ENCODE results near the gene PLXNB2. TPM values are rescaled to one million over a fixed set of nuclear protein-coding genes. Genes with fewer than 3 reads are reported as not detected.
A peak's percentile ranks its signal among the peaks of the same experiment; 100 is the strongest.
"Not testable (repeated sequence)": the region's sequence is repeated elsewhere in the genome, so short reads cannot be mapped to it uniquely, and the experiment has no call there.

The PLXNB2 gene, protein sequence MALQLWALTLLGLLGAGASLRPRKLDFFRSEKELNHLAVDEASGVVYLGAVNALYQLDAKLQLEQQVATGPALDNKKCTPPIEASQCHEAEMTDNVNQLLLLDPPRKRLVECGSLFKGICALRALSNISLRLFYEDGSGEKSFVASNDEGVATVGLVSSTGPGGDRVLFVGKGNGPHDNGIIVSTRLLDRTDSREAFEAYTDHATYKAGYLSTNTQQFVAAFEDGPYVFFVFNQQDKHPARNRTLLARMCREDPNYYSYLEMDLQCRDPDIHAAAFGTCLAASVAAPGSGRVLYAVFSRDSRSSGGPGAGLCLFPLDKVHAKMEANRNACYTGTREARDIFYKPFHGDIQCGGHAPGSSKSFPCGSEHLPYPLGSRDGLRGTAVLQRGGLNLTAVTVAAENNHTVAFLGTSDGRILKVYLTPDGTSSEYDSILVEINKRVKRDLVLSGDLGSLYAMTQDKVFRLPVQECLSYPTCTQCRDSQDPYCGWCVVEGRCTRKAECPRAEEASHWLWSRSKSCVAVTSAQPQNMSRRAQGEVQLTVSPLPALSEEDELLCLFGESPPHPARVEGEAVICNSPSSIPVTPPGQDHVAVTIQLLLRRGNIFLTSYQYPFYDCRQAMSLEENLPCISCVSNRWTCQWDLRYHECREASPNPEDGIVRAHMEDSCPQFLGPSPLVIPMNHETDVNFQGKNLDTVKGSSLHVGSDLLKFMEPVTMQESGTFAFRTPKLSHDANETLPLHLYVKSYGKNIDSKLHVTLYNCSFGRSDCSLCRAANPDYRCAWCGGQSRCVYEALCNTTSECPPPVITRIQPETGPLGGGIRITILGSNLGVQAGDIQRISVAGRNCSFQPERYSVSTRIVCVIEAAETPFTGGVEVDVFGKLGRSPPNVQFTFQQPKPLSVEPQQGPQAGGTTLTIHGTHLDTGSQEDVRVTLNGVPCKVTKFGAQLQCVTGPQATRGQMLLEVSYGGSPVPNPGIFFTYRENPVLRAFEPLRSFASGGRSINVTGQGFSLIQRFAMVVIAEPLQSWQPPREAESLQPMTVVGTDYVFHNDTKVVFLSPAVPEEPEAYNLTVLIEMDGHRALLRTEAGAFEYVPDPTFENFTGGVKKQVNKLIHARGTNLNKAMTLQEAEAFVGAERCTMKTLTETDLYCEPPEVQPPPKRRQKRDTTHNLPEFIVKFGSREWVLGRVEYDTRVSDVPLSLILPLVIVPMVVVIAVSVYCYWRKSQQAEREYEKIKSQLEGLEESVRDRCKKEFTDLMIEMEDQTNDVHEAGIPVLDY (N-terminal part only)
- 44.4 TPM for total RNA-seq

DNA sequence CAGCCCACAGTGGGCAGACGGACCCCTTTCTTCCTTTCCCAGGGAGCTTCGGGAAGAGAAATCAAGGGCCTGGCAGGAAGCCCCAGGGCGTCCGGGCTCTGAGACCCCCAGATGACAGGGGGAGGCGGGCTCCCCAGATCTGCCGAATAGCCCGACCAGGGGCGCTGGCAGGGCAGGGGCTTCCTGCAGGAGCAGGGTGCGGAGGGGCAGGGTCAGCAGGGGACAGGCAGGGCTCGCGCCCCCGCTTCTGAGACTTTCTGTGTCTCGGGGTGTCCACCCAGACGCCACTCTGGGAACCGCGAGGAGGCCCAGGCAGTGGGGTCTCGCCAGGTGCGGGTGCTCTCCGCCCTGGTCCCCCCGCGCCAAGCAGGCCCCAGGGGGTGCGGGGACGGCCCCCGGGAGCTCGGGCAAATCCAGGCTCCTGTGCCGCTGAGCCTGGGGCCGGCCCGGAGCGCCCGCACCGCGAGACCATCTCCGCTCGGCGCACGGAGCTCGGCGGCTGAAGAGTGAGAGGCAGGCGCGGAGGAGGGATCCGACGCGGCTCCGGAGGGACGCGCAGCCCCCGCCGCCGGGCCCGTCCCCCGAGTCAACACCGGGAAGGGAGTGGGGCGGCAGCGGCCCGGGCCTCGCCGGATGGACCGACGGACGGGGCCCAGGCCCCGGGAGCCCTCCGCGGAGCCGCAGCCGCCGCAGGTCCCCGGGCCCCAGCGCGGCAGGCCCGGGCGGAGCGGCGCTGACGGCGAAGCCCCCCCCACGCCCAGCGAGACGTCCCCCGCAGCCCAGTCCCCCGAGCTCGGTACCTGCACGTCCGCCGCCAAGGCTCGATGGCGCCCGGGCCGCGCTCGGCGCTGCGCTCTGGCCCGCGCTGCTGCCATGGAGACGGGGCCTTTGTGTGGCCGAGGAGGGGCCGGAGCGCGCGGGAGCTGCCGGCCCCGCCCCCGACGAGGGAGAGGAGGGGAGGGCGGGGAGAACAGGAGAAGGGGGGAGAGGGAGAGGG is at the start of gene PLXNB2:
PLXNB2 (minus strand) TSS at position 894 of the 997 bp plus-strand sequence. CDS start 17,062 bp downstream, outside the sequence.
- FAIRE-seq, result no peak

DNA sequence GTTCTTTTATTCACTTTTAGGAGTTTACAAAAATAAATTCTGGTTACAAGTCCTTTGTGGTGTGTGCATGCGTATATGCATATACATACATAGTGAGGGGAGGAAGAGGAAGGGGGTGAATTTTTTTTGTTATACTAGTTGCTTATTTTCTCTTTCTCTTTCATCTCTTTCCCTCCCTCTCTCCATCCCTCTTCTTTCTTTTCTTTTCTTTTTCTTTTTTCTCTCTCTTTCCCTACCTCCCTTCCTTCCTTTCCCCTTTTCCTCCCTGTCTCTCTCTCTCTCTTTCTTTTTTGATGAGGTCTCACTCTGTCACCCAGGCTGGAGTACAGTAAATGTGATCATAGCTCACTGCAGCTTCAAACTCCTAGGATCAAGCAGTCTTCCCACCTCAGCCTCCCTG is 49.8 kb upstream of the PLXNB2 start:
- no peak for DNase-seq (ENCODE audit: low spot score in 2 of 2)
- no peak for FAIRE-seq

More for the DNA sequence above, at the start of gene PLXNB2:
- peak; percentile 94 to 95 for DNase-seq (ENCODE audit: low spot score in 2 of 2)

DNA sequence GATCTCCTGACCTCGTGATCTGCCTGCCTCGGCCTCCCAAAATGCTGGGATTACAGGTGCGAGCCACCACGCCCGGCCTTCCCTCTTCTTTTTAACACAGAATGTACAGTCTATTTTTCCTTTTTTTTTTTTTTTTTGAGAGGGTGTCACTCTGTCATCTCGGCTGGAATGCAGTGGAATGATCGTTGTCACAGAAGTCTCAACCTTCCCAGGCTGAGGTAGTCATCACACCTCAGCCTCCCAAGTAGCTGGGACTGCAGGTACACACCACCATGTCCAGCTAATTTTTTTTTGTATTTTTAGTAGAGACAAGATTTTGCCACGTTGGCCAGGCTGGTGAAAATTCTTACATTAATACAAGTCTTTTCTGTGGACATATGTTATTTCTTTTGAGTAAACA is 48.7 kb upstream of the PLXNB2 start:
- FAIRE-seq (no peak), DNase-seq (ENCODE audit: low spot score in 2 of 2) (no peak)

DNA sequence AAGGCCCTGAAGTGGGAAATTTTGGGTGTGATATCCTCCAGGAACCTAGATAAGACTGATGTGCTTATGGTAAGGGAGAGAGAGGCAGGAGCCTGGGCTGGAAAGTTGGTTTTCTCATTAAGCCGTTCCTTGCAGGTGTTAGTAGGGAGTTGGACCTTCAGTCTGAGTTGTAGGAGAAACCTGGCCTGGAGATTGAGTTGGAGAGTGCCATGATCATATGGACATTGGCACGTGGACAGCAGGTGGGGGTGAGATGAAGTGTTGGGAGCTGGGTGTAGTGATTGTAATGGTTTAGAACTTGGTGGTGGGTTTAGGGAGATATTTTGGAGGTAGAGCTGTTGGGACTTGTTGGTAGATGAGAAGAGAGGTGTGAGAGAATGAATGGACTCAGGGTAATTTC is 40.6 kb upstream of the PLXNB2 start:
- DNase-seq (ENCODE audit: low spot score in 2 of 2) (no peak), FAIRE-seq (no peak)

DNA sequence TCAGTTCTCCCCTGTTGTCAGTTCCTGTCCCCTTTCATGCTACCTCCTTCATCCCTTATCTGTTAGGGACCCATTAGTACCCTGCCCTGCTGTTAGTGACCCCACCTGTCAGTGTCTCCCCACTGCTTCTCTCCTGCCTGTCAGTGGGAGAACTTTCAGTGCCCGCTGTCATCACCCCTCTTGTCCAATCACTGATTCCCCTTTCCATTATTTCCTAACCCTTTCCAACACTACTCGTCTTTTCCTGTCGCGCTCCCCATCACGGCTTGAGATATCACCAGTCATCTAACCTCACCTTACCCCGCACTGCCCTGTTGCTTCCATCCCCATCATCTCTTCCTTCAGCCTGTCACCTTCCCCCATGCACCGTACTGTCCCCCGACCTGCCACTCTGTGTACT is 39.7 kb upstream of the PLXNB2 start:
- FAIRE-seq (no peak), DNase-seq (ENCODE audit: low spot score in 2 of 2) (no peak)

DNA sequence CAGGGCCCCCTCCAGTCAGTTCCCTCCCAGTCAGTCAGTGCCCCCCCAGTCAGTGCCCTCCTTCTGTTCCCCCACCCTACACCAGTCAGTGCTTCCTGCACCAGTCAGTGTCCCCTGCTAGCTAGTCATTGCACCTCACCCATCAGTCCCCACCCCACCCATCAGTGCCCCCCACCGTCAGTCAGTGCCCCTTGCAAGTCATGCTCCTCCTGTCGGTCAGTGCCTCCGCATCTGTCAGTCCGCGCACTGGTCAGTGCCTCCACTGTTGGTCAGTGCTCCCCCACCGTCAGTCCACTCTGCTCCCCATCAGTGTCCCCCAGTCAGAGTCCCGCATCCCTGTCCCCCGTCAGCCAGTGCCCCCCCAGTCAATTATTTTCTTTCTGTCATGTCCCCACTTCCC is 39.0 kb upstream of the PLXNB2 start:
- FAIRE-seq (no peak), DNase-seq (ENCODE audit: low spot score in 2 of 2) (no peak)

DNA sequence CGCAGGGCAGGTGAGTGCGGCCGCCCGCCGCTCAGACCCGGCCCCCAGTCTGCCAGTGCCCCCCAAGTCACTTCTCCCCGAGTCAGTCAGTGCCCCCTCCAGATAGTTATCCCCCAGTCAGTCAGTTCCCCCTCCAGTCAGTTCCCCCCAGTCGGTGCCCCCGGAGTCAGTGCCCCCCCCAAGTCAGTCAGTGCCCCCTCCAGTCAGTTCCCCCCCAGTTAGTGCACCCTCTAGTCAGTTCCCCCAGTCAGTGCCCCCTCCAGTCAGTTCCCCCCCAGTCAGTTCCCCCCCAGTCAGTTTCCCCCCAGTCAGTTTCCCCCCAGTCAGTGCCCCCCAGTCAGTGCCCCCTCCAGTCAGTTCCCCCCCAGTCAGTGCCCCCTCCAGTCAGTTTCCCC is 36.1 kb upstream of the PLXNB2 start:
- no peak for DNase-seq (ENCODE audit: low spot score in 2 of 2)
- no peak for FAIRE-seq

DNA sequence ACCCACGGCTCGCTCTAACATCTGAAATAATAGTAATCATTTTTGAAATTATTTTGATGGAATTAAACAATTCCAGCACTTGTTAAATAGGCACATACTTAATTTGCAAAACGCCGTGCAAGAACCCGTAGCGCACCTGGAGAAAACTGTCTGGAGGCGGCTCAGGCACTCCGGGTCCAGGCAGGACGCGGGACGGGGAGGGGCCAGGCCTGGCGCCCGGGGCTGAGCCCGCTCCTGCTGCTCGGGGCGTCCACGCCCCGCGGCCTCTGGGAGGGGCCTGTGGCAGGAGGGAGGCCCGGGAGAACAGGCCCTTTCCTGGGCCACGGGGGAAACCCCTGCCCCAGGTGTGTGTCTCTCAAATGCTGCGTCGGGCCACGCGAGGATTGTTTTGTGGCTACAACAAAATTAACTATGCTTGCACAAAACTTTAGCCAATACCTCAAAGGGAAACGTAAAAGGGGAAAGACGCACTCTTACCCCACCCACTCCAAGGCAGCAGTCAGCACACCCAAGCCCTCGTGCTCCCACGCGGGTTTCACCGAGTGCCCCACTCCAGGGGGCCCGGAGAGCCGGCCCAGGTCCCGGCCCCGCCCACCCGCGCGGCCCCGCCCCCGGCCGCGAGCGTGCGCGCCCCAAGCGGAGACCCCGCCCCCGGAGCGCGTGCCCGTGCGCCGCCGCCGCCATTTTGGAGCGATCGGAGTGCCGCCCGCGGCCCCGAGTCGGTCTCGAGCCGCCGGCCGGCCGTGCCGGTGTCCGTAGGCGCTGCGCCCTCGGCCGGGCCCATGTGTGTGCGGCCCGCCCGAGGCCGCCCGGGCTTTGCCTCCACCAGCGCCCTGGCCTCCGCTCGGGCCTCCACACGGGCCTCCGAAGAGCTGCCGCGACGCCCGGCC is 35.5 kb upstream of the PLXNB2 start, which contains the start of gene PPP6R2:
PPP6R2 (plus strand) TSS at position 677 of the 890 bp plus-strand sequence. CDS start 50,582 bp downstream, outside the sequence.
- FAIRE-seq, result no peak
- peak; percentile 90 to 91 for DNase-seq (ENCODE audit: low spot score in 2 of 2)

- peak; percentile 75 to 79 for DNase-seq (ENCODE audit: low spot score in 2 of 2)
- FAIRE-seq, result no peak
Measured at GRCh38 chr22:50341977-50342650, 34.7 kb upstream of the PLXNB2 start.

DNA sequence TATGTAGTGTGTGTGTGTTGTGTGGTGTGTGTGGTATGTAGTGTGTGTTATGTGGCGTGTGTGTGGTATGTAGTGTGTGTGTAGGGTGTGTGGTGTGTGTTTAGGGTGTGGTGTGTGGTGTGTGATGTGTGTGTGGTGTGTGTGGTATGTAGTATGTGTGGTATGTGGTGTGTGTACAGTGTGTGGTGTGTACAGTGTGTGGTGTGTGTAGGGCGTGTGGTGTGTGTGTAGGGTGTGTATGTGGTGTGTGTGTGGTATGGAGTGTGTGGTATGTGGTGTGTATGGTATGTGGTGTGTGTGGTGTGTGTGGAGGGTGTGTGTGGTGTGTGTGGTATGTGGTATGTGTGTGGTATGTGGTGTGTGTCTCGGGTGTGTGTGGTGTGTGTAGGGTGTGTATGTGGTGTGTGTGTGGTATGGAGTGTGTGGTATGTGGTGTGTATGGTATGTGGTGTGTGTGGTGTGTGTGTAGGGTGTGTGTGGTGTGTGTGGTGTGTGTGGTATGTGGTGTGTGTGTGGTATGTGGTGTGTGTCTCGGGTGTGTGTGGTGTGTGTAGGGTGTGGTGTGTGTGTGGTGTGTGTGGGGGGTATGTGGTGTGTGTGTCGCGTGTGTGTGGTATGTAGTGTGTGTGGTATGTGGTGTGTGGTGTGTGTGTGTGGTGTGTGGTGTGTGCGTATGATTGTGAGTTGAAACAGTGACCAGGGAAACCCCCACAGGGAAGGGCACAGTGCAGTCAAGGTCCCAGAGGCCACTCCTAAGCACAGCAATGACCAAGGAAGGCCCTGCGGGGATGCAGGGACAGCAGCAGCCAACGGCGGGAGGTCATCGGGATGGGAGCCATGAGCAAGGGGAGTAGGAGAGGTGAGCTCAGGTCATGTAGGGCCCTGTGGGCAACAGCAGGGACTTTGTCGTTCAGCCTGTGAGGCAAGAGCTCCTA is 32.8 kb upstream of the PLXNB2 start:
- FAIRE-seq (no peak), DNase-seq (ENCODE audit: low spot score in 2 of 2) (no peak)

DNA sequence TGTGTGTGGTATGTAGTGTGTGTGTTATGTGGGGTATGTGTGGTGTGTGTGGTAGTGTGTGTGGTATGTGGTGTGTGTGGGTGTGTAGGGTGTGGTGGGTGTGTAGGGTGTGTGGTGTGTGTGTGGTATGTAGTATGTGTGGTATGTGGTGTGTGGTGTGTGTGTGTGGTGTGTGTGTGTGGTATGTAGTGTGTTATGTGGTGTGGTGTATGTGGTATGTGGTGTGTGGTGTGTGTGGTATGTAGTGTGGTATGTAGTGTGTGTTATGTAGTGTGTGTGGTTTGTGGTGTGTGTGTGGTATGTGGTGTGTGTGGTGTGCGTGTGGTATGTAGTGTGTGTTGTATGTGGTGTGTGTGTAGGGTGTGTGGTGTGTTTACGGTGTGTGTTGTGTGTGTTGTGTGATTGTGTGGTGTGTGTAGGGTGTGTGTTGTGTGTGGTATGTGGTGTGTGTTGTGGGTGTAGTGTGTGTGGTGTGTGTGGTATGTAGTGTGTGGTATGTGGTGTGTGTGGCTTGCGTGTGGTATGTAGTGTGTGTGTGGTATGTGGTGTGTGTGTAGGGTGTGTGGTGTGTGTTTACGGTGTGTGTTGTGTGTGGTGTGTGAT is 31.5 kb upstream of the PLXNB2 start:
- DNase-seq (ENCODE audit: low spot score in 2 of 2) (no peak), FAIRE-seq (no peak)

GRCh38 chr22:50338042-50338573 is 30.7 kb upstream of the PLXNB2 start:
- DNase-seq (ENCODE audit: low spot score in 2 of 2) (no peak), FAIRE-seq (no peak)

GRCh38 chr22:50337262-50338041 is 30.0 kb upstream of the PLXNB2 start:
- FAIRE-seq (no peak), DNase-seq (ENCODE audit: low spot score in 2 of 2) (no peak)

- not testable (repeated sequence) for DNase-seq (ENCODE audit: low spot score in 2 of 2); FAIRE-seq
Measured at GRCh38 chr22:50334433-50334832, 27.0 kb upstream of the PLXNB2 start.

DNA sequence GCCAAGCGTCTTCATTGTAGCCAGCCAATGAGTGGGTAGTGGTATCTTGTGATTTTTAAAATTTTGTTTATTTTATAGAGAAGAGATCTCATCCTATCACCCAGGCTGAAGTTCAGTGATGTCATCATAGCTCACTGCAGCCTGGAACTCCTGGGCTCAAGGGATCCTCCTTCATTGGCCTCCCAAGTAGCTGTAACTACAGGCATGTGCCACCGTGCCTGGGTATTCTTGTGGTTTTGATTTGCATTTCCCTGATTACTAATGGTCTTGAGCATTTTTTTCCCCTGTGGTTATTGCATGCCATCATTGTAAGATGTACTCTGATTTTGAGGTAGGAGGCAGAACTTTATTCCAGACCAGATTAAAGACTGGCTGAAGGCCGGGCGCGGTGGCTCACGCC is 21.8 kb upstream of the PLXNB2 start:
- FAIRE-seq (no peak), DNase-seq (ENCODE audit: low spot score in 2 of 2) (no peak)

All from frontal cortex (tissue), 4 donors.